PC-9 (cell line): ENCODE data around the gene SNCB.

Experiments
- CTCF ChIP-seq: fragments of 200-600 bp; sonication (generic); conservative IDR thresholded peaks from 2 replicates; pipeline ENCODE4 v1.6.1; 2017; ENCODE audit warnings: mixed run types, antibody characterized with exemption, mild to moderate bottlenecking, moderate library complexity
- EZH2 ChIP-seq: fragments of 200-600 bp; sonication (generic); IDR thresholded peaks from 2 replicates; pipeline ENCODE4 v1.8.0; 2017; ENCODE audit warnings: antibody characterized with exemption, low read depth

- no peak for TF ChIP-seq CTCF
- no peak for TF ChIP-seq EZH2
These were observed 8.7 kb downstream of the SNCB start for GRCh38 chr5:176621661-176622079.
